Measurements from ENCODE around the gene LAYN.

GRCh38 chr11:111601636-111601978 lies 61.1 kb downstream of the LAYN start:
- no peak for TF ChIP-seq POLR2A (IDR thresholded peaks at IDR 0.05; ENCODE audit: low read depth, low read length)
- no peak for TF ChIP-seq POLR2AphosphoS5 (IDR thresholded peaks at IDR 0.05; ENCODE audit: low read depth, low read length)
